HG02973 (cell line): Measurements from ENCODE around the gene TPO.
"Not testable (repeated sequence)": the region's sequence is repeated elsewhere in the genome, so short reads cannot be mapped to it uniquely, and the experiment has no call there.

Experiments used
- ATAC-seq: cut with Tn5 transposase; IDR thresholded peaks from one replicate; pipeline ENCODE4 v1.9.1; 2021; ENCODE audit warnings: moderate library complexity; ENCODE audit not compliant: unreplicated experiment

The TPO gene

GRCh38 chr2:1571477-1572417, 158.5 kb downstream of the TPO start:
- ATAC-seq, result no peak

DNA sequence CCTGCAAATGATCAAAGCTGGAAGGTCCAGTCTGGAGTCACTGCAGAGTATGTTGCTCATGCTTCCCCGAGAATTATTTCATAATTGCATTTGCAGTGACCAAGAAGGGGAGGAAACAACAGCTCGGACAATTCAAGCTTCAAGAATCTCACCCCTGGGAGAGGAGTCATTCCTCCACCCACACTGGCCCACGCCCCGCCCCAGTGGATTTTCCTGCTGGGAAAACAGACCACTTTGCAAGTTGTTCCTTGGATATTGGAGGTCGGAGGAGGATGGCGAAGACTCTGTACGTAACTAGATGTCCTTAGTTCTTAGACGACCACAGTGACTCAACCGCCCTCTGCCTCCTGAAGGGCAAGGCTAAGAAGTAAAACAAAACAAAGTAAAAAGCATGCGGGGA, 159.4 kb downstream of the TPO start:
- no peak for ATAC-seq

GRCh38 chr2:1577846-1578245, 164.6 kb downstream of the TPO start:
- no peak for ATAC-seq

GRCh38 chr2:1581257-1581964, 168.1 kb downstream of the TPO start:
- ATAC-seq, result not testable (repeated sequence)

DNA sequence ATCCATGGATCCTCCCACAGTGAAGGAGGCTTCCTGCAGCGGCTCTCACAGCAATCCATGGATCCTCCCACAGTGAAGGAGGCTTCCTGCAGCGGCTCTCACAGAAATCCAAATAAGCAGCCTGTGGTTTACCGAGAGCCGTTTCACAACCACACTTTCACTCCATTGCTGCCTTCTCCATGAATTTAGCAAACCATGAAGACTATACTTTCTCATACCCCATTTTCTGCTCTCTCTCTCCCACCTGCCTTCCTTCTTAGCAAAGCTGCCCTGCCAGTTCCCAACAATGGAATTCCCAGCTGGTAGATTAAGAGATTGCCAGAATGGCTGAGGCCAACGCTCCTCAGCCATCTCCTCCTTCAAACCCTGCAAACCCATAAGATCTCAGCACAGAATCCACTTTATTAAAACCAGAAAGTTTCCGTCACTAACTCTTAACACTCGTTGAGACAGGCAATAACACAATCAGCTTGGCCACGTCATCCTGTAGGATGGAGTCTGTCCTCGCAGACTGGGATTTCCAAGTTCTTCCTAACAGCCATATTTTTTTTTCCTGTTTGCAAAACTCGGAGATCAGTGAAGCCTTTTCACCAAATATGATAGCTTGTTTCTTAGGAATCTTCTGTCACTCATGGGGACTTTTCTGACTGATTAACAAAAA, 168.8 kb downstream of the TPO start:
- no peak for ATAC-seq

- ATAC-seq, result no peak
Measured at GRCh38 chr2:1582891-1583341, 169.7 kb downstream of the TPO start.

DNA sequence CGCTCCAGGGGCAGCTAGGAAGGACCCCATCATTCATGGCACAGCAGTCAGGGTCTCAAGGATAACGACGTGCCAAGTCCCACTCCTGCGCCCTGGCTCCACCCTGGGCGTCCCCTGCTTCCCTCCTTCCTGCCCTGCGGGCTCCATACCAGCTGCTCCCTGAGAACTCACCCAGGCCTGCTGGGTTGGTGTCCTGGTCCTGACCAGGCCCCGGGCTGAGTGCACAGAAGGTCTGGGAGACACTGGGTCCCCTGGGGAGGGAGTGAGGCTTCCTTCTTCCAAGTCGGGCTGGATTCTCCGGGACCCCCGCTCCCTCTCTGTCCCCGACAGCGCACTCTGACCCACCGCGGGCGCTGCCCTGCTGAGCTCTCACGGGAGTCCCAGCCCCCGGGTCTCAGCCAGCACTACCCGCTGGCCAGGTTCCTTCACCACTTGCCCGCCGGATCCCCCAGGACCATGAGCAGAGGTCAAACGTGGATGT, 170.8 kb downstream of the TPO start:
- no peak for ATAC-seq

GRCh38 chr2:1584691-1585485, 171.6 kb downstream of the TPO start:
- no peak for ATAC-seq

DNA sequence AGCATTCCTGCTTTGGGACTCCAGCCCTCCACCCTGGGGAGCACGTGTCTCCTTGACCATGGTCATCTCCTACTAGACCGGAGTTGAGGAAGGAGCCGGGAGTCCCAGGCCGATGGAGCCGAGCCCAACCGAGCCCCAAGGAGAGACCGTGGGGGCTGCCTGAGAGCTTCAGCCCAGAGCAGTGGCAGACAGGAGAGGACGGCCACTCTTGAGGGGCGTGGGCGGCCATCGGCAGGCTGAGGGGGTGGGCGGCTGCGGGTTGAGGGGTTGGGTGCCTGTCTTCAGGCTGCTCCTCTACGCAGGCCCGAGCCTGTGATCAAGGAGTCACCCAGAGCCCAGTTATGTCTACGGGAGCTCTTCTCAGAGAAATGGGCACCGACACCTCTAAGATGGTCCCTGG, 172.4 kb downstream of the TPO start:
- ATAC-seq, result no peak

DNA sequence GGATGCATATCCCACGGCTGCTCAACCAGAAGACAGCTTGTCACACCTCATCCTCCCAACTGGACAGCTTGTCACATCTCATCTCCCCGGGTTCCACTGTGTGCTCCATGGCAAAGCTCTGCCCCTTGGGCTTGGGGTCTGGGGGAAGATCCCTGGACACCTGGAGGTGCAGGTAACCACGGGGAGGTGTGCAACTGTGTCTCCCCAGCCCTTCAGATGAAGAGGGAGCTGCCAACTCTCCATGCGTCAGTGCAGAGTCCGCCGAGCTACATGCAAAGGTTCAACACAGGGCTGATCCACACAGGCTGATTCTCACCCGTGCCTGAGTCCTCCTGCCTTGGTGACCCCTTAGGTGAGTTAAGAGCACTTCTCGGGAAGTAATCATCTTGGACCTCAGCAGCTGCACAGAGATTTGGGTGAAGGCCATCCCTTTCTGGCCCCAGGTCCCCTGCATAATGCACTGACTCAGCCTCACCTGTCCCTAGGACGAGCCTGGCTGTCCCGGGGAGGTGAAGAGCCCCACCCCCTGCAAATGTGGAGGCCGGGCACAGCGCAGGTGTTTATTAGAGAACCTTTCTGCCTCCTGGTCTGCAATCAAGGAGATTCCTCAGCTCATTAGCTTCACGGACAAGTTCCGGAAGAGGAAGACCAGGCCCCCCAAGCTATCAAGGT, 173.1 kb downstream of the TPO start:
- ATAC-seq, result no peak

- no peak for ATAC-seq
Measured at GRCh38 chr2:1586923-1587840, 173.9 kb downstream of the TPO start.

DNA sequence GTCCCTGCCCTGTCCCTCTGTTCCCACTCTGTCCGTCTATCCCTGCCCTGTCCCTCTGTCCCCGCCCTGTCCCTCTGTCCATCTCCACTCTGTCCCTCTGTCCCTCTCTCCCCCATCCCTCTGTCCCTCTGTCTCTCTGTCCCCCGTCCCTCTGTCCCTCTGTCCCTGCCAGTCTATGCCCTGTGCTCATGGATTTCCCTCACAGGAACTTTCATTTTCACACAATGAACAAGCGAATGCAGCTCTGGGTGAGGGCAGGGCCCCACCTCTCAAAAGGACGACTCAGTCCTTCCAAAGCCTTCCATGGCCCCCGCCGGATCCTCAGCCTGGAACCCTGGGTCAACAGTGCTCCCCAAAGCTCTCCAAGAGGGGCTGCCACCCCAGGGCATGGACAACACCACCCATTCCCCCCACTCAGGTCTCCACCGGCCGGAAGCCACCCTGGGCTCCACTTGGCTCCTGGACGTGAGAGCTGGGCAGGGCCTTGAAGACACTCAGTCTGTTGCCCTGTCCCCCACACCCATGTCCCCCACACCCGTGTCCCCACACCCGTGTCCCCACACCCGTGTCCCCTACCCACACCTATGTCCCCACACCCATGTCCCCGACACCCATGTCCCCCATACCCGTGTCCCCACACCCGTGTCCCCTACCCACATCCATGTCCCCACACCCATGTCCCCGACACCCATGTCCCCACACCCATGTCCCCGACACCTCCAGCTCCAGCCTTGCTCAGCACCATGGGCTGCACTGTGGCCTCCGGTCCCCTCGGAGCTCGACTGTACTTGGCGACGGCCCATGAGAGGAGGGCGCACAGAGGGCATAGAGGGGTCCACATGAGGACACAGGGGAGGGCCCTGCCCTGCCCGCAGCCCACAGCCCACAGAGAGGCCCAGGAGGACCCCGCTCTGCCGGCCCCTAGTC, 175.1 kb downstream of the TPO start:
- ATAC-seq, result no peak

- ATAC-seq, result no peak
Measured at GRCh38 chr2:1588978-1589621, 175.8 kb downstream of the TPO start.

DNA sequence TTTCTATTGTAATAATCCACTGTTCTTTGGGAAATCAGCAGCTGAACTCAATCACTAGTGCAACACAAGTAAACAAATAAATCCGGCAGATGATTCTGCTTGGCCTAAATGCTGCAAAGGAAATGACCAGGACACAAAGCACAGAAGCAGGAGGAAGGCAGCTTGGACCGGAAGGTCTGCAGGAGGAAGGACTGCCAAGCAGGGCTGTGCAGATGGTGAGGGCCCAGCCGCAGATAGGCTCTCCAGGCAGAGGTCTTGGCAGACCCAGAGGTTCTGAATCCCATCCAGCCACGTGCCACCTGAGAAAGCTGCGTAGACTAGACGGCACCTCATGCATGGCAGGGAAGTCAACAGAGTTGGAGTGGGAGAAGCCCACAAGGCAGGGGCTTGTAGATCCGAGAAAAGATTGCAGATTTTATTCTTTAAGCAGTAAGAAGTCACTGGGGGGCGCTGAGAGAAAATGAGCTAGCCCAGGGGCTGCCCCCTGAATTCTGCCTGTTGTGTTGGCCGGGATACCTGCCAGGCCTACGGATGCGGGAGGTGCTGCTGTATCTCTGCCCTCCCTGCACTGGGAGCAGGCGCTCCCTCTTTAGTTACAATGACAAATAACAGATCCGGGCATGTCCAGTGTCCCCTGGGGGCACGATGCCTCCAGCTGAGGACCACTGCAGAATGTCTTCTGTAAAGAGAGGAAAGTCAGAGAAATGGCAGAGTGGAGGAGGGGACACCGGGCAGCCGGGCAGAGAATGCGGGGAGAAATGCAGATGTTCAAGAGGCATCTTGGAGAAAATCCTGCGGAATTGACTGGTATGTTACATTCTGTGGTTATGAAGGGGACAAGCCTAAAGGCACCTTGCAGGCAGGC, 177.6 kb downstream of the TPO start:
- ATAC-seq, result no peak

DNA sequence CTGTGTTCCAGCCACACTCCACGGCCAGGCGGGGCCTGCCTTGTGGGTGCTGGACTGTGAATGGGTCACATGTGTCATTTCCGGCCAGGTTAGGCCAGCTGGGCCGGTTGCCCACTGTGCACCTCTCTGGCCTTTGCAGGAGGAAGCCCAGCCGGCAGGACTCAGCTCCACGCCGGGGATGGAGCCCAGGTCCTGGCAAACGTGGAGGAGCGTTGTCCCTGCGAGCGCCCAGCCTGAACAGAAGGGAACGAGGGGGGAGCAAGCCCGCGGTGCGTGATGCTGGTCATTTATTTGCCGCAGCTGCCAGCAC, 178.2 kb downstream of the TPO start:
- no peak for ATAC-seq
